GM08714 (cell line): ENCODE data around the gene POP7.

ENCODE experiments used
- H3K4me3 ChIP-seq: fragments of 200-500 bp; sonication (Bioruptor generic); 2 replicates; pipeline ENCODE4 v1.5.1; 2014; ENCODE audit warnings: mild to moderate bottlenecking, low read length, inconsistent platforms
- ZNF274 ChIP-seq: IDR thresholded peaks from 2 replicates; pipeline ENCODE4 v1.6.1; 2012; ENCODE audit warnings: mild to moderate bottlenecking, low read depth, low read length

The POP7 gene

GRCh38 chr7:100752994-100753393 is 47.1 kb downstream of the POP7 start:
- H3K4me3 ChIP-seq: no peak overlapping the region
- TF ChIP-seq ZNF274: no peak

- no peak for TF ChIP-seq ZNF274
- no peak overlapping the region for H3K4me3 ChIP-seq
These were observed 47.8 kb downstream of the POP7 start for GRCh38 chr7:100753750-100754149.
